ENCODE results near the gene PLD4. TPM values are rescaled to one million over a fixed set of nuclear protein-coding genes. Genes with fewer than 3 reads are reported as not detected.
"Not testable (repeated sequence)": the region's sequence is repeated elsewhere in the genome, so short reads cannot be mapped to it uniquely, and the experiment has no call there.

Gene PLD4
- polyA plus RNA-seq, 6 donors from 2014 or later, result 77.4 to 264 (median 182) TPM

DNA sequence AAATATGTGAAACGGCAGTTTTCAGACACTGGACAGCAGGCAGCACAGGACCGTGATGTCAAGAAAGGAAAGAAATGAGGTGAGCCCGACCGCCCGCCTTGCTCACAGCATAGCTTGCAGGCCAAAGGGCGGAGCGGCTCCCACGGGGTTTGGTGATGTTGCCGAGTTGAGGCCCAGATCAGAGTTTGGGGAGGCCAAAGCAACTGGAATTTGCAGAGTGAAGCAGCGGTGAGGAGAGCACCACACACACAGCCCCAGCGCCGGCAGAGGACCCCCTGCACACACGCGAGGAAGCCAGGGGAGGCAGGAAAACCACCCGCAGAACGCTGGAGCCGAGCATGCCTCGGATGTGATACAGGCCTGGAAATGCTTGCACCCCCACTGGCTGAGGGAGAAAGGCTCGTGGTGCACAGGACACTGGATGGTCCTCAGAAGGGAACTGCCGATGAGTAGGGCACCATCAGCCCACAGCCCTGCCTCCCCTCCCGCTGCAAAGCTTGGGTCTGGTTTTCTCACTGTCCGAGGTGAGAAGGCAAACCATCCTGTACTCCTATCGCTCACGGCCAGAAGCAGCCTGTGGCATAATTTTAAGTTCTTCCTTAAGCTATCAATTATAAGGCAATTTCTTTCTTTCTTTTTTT lies 25.7 kb upstream of the PLD4 start:
- DNase-seq (no peak), ATAC-seq (ENCODE audit: low read depth in 2 of 2) (no peak)
- no peaks in the 10 kb centered on the region for H3K9me3 Mint-ChIP-seq
- no peaks in the 10 kb centered on the region for H3K36me3 Mint-ChIP-seq
- no peak overlapping the region for H3K27ac Mint-ChIP-seq
- H3K27me3 Mint-ChIP-seq, result peaks cover 2 to 11% (median 3%) of the 10 kb centered on the region in 3 donors
- H3K4me3 Mint-ChIP-seq, result no peak overlapping the region
- peaks cover 5 to 10% (median 7%) of the 10 kb centered on the region in 3 donors for H3K4me1 Mint-ChIP-seq

DNA sequence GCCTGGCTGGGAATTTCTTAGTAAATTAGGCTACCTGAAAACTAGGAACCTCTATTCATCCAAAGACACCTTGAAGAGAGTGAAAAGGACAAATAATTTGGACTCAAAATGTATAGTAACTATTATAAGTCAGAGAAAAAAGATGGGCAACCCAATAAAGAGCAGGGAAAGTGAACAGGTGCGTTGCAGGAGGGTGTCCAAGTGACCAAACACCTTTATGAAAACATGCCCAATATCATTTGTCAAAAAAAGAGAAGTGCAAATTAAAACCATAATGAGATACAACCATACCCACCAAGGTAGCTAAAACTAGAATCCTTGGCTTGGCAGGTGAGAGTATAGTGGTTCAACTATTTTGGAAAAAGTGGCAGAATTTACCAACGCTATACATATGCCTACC lies 24.9 kb upstream of the PLD4 start:
- no peaks in the 10 kb centered on the region for H3K36me3 Mint-ChIP-seq
- H3K27me3 Mint-ChIP-seq, result peaks cover 7 to 19% (median 10%) of the 10 kb centered on the region in 3 donors
- no peak for DNase-seq
- no peaks in the 10 kb centered on the region for H3K9me3 Mint-ChIP-seq
- no peak for ATAC-seq (ENCODE audit: low read depth in 2 of 2)
- no peak overlapping the region for H3K27ac Mint-ChIP-seq
- no peak overlapping the region for H3K4me3 Mint-ChIP-seq
- H3K4me1 Mint-ChIP-seq, result peaks cover 10 to 15% (median 12%) of the 10 kb centered on the region in 3 donors

DNA sequence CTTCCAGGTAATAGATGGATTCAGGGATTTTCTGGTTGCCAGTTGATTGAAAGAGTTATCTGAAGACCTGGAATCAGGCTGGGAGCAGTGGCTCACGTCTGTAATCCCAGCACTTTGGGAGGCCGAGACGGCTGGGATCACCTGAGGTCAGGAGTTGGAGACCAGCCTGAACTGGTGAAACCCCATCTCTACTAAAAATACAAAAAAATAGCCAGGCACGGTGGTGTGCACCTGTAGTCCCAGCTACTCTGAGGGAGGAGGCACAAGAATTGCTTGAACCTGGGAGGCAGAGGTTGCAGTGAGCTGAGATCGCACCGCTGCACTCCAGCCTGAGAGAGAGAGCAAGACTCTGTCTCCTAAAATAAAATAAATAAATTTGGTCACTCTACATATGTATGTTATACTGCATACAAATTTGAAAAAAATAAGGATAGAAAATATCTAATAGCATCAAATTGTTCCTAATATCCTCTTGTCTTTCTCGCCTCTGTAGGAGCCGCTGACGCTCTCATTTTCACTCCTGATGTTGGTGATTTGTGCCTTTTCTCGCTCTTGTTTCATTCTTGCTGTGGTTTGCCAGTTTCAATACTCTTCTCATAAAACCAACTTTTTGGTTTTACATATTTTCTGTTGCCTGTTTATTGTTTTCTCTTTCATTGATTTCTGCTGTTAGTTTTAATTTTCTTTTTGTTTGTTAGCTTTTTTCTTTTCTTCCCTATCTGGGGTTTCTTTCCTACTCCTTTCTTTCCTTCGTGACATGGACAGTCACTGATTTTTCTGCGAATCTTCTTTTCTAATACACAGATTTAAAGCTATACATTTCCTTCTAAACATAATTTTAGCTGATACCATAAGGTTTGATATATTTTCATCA lies 23.8 kb upstream of the PLD4 start:
- H3K36me3 Mint-ChIP-seq, result no peaks in the 10 kb centered on the region
- H3K4me1 Mint-ChIP-seq, result peaks cover 13 to 18% (median 14%) of the 10 kb centered on the region in 3 donors
- DNase-seq (no peak), ATAC-seq (ENCODE audit: low read depth in 2 of 2) (no peak)
- H3K27me3 Mint-ChIP-seq, result peaks cover 7 to 23% (median 13%) of the 10 kb centered on the region in 3 donors
- peak overlapping the region in 1 of 6 donors; percentile 3 for H3K27ac Mint-ChIP-seq
- H3K4me3 Mint-ChIP-seq, result no peak overlapping the region
- no peaks in the 10 kb centered on the region for H3K9me3 Mint-ChIP-seq

DNA sequence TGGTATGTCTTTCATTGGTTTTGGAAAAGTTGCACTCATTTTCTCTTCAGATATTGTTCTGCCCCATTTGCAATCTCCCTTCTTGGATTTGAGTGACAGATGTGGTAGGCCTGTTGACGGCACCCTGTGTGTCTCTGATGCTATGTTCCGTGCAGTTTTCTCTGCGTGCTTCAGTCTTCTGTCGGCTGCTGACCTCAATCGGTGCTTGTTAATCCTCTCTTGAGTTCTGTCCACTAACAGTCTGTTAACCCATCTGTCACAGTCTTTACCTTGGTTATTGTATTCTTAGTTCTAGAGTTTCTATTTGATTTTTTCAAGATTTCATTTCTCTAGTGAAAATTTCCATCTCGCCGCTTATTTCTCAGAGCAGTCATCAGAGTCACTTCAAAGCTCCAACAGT lies 20.7 kb upstream of the PLD4 start:
- ATAC-seq (ENCODE audit: low read depth in 2 of 2), result no peak
- DNase-seq, result no peak
- peaks cover 8 to 13% (median 10%) of the 10 kb centered on the region in 3 donors for H3K4me1 Mint-ChIP-seq
- H3K4me3 Mint-ChIP-seq, result peak overlapping the region in 1 of 8 donors; percentile 10
- H3K9me3 Mint-ChIP-seq, result peaks cover 0 to 5% (median 0%) of the 10 kb centered on the region in 7 donors
- H3K27me3 Mint-ChIP-seq, result peaks cover 4 to 33% (median 25%) of the 10 kb centered on the region in 3 donors
- no peak overlapping the region for H3K27ac Mint-ChIP-seq
- peaks cover 0 to 7% of the 10 kb centered on the region in 2 donors for H3K36me3 Mint-ChIP-seq

DNA sequence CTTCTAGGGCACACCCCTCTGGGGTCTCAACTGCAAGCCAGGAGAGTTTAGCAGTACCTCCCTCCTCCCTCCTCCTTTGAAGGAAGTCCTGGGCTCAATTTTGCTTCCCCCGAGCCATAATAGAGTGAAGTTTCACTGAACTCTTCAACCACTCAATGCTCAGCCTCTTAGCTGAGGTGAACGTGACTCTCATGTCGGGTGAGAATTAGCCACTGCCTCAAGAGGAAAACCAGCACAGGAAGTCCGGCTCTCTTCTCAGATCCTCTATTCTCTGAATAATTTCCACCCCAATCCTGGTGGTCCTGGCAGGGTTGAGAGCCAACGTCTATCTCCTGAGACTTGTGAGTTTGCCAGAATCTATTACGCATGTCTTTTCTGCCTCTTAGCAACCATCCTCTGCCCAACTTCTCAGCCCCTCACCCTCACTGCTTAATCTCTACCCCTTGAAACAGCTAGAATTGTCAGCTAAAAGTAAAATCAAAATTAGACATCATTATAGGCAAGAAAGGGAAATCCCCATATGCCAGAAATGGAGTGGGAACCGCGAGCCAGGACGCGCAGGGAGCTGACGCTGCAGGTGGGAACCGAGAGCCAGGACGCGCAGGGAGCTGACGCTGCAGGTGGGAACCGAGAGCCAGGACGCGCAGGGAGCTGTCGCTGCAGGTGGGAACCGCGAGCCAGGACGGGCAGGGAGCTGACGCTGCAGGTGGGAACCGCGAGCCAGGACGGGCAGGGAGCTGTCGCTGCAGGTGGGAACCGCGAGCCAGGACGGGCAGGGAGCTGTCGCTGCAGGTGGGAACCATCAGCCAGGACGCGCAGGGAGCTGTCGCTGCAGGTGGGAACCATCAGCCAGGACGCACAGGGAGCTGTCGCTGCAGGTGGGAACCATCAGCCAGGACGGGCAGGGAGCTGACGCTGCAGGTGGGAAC lies 19.8 kb upstream of the PLD4 start:
- H3K27me3 Mint-ChIP-seq, result peaks cover 4 to 38% (median 25%) of the 10 kb centered on the region in 3 donors
- H3K9me3 Mint-ChIP-seq; DNase-seq; H3K36me3 Mint-ChIP-seq; ATAC-seq (ENCODE audit: low read depth in 2 of 2): not testable (repeated sequence)
- peaks cover 8 to 13% (median 10%) of the 10 kb centered on the region in 3 donors for H3K4me1 Mint-ChIP-seq
- H3K27ac Mint-ChIP-seq, result peak overlapping the region in 1 of 6 donors; percentile 47
- peak overlapping the region in 4 of 8 donors; percentile 20 to 40 (median 26) for H3K4me3 Mint-ChIP-seq

DNA sequence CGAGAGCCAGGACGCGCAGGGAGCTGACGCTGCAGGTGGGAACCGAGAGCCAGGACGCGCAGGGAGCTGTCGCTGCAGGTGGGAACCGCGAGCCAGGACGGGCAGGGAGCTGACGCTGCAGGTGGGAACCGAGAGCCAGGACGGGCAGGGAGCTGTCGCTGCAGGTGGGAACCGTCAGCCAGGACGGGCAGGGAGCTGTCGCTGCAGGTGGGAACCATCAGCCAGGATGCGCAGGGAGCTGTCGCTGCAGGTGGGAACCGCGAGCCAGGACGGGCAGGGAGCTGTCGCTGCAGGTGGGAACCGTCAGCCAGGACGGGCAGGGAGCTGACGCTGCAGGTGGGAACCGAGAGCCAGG lies 19.1 kb upstream of the PLD4 start:
- ATAC-seq (ENCODE audit: low read depth in 2 of 2); DNase-seq; H3K27ac Mint-ChIP-seq; H3K4me3 Mint-ChIP-seq; H3K36me3 Mint-ChIP-seq: not testable (repeated sequence)
- Mint-ChIP-seq H3K9me3 (peaks cover 0 to 12% (median 0%) of the 10 kb centered on the region in 7 donors), H3K4me1 (peaks cover 8 to 13% (median 10%) of the 10 kb centered on the region in 3 donors), H3K27me3 (peaks cover 4 to 41% (median 25%) of the 10 kb centered on the region in 3 donors)

DNA sequence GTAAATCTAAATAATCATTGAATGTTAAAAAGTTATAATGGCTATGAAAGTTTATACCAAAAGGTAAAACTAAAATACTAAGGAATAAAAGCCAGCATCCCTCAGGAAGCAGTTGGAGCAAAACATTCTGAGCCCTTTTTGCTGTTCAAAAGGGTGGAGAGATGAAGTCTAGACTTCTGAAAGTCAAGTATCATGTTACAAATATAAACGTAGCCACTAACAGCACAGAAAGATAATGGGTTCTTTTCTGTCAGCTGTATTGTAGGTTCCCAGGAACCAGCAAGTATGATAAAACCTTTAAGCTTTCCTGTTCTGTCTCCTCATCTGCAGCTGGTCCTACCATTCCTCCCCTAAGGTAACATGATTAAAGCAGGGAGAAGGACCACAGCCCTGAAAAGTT lies 16.4 kb upstream of the PLD4 start:
- Mint-ChIP-seq H3K36me3 (peaks cover 7 to 22% of the 10 kb centered on the region in 2 donors), H3K27me3 (peaks cover 4 to 43% (median 31%) of the 10 kb centered on the region in 3 donors), H3K4me1 (peaks cover 8 to 11% (median 8%) of the 10 kb centered on the region in 3 donors), H3K9me3 (peaks cover 2 to 32% (median 19%) of the 10 kb centered on the region in 7 donors), H3K4me3 (no peak overlapping the region), H3K27ac (no peak overlapping the region)
- DNase-seq (no peak), ATAC-seq (ENCODE audit: low read depth in 2 of 2) (no peak)

DNA sequence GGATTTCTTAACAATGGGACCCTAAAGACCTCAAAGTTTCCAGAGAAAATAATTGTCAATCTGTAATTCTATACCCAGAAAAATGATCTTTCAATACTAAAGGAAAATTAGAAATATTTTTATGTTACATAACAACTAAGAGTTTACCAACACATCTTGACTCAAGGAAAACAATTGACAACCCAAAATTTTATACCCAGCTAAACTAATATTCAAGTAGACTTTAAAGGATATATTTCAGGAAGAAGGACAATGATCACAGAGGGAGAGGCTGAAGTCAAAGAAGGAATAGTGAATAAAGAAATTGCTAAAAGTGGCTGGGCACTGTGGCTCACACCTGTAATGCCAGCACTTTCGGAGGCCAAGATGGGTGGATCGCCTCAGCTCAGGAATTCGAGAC lies 12.6 kb upstream of the PLD4 start:
- ATAC-seq (ENCODE audit: low read depth in 2 of 2), result no peak

DNA sequence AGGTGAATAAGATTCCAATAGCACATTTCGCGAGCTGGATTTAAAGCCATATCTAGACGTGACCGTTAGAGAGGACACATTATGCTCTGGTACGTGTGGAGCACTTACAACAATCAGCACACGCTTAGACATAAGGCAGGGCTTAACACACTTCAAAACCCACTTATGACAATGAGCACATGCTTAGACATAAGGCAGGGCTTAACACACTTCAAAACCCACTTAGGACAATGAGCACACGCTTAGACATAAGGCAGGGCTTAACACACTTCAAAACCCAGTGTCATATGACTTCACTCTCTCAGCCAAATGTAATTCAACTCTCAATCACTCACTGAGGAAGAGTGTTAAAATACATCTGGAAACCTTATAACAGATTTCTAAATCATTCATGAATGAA lies 11.2 kb upstream of the PLD4 start:
- H3K27ac Mint-ChIP-seq, result no peak overlapping the region
- H3K9me3 Mint-ChIP-seq, result peaks cover 2 to 27% (median 20%) of the 10 kb centered on the region in 7 donors
- H3K27me3 Mint-ChIP-seq, result peaks cover 0 to 14% (median 6%) of the 10 kb centered on the region in 3 donors
- peaks cover 7 to 15% of the 10 kb centered on the region in 2 donors for H3K36me3 Mint-ChIP-seq
- DNase-seq, result no peak
- H3K4me1 Mint-ChIP-seq, result peaks cover 0 to 7% (median 5%) of the 10 kb centered on the region in 3 donors
- no peak for ATAC-seq (ENCODE audit: low read depth in 2 of 2)
- no peak overlapping the region for H3K4me3 Mint-ChIP-seq

More for the DNA sequence above, 12.6 kb upstream of the PLD4 start:
- H3K4me1 Mint-ChIP-seq, result peaks cover 0 to 7% (median 5%) of the 10 kb centered on the region in 3 donors
- DNase-seq, result no peak
- peaks cover 7 to 20% of the 10 kb centered on the region in 2 donors for H3K36me3 Mint-ChIP-seq
- peaks cover 2 to 32% (median 20%) of the 10 kb centered on the region in 7 donors for H3K9me3 Mint-ChIP-seq
- no peak overlapping the region for H3K4me3 Mint-ChIP-seq
- peaks cover 0 to 23% (median 15%) of the 10 kb centered on the region in 3 donors for H3K27me3 Mint-ChIP-seq
- H3K27ac Mint-ChIP-seq, result no peak overlapping the region

DNA sequence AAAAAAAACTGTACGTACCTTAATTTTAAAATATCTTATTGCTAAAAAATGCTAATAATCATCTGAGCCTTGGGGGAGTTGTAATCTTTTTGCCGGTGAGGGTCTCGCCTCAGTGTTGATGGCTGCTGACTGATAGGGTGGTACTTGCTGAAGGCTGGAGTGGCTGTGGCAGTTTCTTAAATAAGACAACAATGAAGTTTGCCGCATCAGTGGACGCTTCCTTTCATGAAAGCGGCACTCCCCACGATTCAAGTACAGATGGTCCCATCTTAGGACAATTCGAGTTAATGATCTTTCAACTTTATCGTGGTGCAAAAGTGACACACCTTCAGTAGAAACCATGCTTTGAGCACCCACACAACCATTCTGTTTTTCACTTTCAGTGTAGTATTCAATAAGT lies 7.6 kb upstream of the PLD4 start:
- Mint-ChIP-seq H3K9me3 (peaks cover 0 to 8% (median 2%) of the 10 kb centered on the region in 7 donors), H3K27ac (no peak overlapping the region), H3K27me3 (peaks cover 0 to 2% (median 0%) of the 10 kb centered on the region in 3 donors), H3K4me1 (peaks cover 0 to 17% (median 17%) of the 10 kb centered on the region in 3 donors), H3K36me3 (peaks cover 0 to 3% of the 10 kb centered on the region in 2 donors), H3K4me3 (no peak overlapping the region)
- DNase-seq (no peak), ATAC-seq (ENCODE audit: low read depth in 2 of 2) (no peak)

DNA sequence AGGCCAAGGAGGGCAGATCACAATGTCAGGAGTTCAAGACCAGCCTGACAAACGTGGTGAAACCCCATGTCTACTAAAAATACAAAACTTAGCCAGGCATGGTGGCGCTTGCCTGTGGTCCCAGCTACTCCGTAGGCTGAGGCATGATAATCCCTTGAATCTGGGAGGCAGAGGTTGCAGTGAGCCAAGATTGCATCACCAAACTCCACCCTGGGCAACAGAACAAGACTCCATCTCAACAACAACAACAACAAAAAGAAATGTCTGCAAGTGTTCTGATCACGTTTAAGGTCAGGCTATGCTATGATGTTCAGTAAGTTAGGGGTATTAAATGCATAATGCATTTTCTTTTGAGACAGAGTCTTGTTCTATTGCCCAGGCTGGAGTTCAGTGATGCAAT lies 6.7 kb upstream of the PLD4 start:
- Mint-ChIP-seq H3K9me3 (peaks cover 0 to 4% (median 0%) of the 10 kb centered on the region in 7 donors), H3K36me3 (no peaks in the 10 kb centered on the region), H3K27ac (peak overlapping the region in 1 of 6 donors; percentile 2), H3K4me3 (no peak overlapping the region), H3K4me1 (peaks cover 3 to 26% (median 22%) of the 10 kb centered on the region in 3 donors), H3K27me3 (no peaks in the 10 kb centered on the region)
- no peak for ATAC-seq (ENCODE audit: low read depth in 2 of 2)
- DNase-seq, result no peak

DNA sequence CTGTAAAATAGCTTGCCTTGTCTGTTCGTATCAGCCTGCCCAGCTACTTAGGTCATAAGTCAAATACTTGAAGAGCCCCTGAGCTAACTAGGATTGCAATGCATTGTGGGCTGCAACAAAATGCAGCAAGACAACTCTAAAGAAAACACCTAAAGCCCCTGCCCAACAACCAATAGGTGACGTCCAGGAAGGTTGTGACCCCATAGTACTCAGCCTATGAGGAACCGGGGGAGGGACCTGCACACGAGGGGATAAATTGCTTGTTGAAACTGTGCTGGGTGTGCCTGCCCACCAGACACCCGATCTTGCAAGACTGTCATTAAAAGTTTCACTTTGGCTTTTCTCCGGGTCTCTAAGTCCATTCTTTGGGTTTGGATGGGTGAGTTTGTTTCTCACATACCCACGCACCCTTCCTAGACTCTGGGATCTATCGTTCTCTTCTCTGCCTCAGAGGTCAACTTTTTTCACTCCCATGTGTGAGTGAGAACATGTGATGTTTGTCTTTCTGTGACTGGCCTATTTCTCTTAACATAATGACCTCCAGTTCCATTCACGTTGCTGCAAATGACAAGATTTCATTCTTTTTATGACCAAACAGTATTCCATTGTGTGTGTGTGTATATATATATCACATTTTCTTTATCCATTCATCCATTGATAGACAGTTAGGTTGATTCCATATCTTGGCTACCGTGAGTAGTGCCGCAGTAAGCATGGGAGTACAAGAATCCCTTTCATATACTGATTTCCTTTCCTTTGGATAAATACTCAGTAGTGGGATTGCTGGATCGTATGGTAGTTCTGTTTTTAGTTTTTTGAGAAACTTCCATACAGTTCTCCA lies 5.3 kb upstream of the PLD4 start:
- peaks cover 16 to 33% (median 30%) of the 10 kb centered on the region in 3 donors for H3K4me1 Mint-ChIP-seq
- not testable (repeated sequence) for DNase-seq; H3K4me3 Mint-ChIP-seq; H3K36me3 Mint-ChIP-seq; H3K27me3 Mint-ChIP-seq; H3K9me3 Mint-ChIP-seq; ATAC-seq (ENCODE audit: low read depth in 2 of 2); H3K27ac Mint-ChIP-seq
